ENCODE results near the gene NARS2.
"Not testable (repeated sequence)": the region's sequence is repeated elsewhere in the genome, so short reads cannot be mapped to it uniquely, and the experiment has no call there.

DNA sequence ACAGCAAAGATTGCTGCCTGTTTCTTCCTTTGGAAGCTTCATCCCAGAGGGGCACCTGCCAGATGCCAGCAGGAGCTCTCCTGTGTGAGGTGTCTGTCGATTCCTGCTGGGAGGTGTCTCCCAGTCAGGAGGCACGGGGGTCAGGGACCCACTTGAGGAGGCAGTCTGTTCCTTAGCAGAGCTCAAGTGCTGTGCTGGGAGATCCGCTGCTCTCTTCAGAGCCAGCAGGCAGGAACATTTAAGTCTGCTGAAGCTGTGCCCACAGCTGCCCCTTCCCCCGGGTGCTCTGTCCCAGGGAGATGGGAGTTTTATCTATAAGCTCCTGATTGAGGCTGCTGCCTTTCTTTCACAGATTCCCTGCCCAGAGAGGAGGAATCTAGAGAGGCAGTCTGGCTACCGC is 28.1 kb upstream of the NARS2 start:
- TF ChIP-seq, protein P1, sequence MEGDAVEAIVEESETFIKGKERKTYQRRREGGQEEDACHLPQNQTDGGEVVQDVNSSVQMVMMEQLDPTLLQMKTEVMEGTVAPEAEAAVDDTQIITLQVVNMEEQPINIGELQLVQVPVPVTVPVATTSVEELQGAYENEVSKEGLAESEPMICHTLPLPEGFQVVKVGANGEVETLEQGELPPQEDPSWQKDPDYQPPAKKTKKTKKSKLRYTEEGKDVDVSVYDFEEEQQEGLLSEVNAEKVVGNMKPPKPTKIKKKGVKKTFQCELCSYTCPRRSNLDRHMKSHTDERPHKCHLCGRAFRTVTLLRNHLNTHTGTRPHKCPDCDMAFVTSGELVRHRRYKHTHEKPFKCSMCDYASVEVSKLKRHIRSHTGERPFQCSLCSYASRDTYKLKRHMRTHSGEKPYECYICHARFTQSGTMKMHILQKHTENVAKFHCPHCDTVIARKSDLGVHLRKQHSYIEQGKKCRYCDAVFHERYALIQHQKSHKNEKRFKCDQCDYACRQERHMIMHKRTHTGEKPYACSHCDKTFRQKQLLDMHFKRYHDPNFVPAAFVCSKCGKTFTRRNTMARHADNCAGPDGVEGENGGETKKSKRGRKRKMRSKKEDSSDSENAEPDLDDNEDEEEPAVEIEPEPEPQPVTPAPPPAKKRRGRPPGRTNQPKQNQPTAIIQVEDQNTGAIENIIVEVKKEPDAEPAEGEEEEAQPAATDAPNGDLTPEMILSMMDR (IDR thresholded peaks at IDR 0.05; ENCODE audit: low read depth, low read length, poor library complexity, severe bottlenecking) = not testable (repeated sequence)
- TF ChIP-seq EZH2phosphoT487 (IDR thresholded peaks at IDR 0.05; ENCODE audit: borderline replicate concordance, low read length) = not testable (repeated sequence)
